B cell (primary cell): ENCODE measurements around the gene DGKB. TPM values are rescaled to one million over a fixed set of nuclear protein-coding genes. Genes with fewer than 3 reads are reported as not detected.

Experiments
- ATAC-seq: fragments of 200-7000 bp; cut with Tn5 transposase; one replicate; pipeline ENCODE4 v1.10.0; 2021; ENCODE audit warnings: low read depth, mild to moderate bottlenecking, moderate number of reproducible peaks, moderate library complexity
- CTCF ChIA-PET: fragments of 350-600 bp; sonication (Branson Sonifier 250); formaldehyde crosslinking; loops from one replicate; lab custom pipeline; 2021; ENCODE audit warnings: antibody characterized with exemption, inconsistent platforms; lab: Charles Lee
- POLR2A ChIA-PET: fragments of 350-600 bp; sonication (Branson Sonifier 250); formaldehyde crosslinking; loops from one replicate; lab custom pipeline; 2021; ENCODE audit warnings: antibody characterized with exemption; lab: Charles Lee
- DNase-seq: peaks from one replicate; pipeline ENCODE4 v3.0.0; 2013
- H2AFZ ChIP-seq: 2 replicates; pipeline ENCODE4 v1.6.1; 2012; ENCODE audit warnings: mild to moderate bottlenecking, low read depth, low read length; ENCODE audit not compliant: insufficient read depth, poor library complexity, severe bottlenecking
- H3K27ac ChIP-seq, 2 donors: 1 replicate in 1 of 2; 2 replicates in 1 of 2; pipeline ENCODE4 v1.5.1; 2012 to 2013; ENCODE audit warnings: low read length in 2 of 2, mild to moderate bottlenecking in 2 of 2, moderate library complexity in 1 of 2
- H3K27me3 ChIP-seq, 4 experiments: fragments of 200-600 bp in 1 of 4; sonication (generic) in 1 of 4; replicated peaks in 1 of 4; 1 replicate in 2 of 4; 2 replicates in 2 of 4; pipeline versions ENCODE4 v1.6.1 to v1.7.0; 2013 to 2016; ENCODE audit warnings: low read length in 3 of 4, mild to moderate bottlenecking in 2 of 4, mixed read lengths in 1 of 4, moderate library complexity in 1 of 4; ENCODE audit not compliant: insufficient read depth in 4 of 4, control insufficient read depth in 3 of 4; ENCODE audit errors: control extremely low read depth in 1 of 4
- H3K36me3 ChIP-seq, 2 experiments: replicated peaks in 1 of 2; 1 replicate in 1 of 2; 2 replicates in 1 of 2; pipeline versions ENCODE4 v1.6.1 to v1.7.1; 2013; ENCODE audit warnings: low read length in 1 of 2; ENCODE audit not compliant: insufficient read depth in 2 of 2, control insufficient read depth in 1 of 2; ENCODE audit errors: control extremely low read depth in 1 of 2, extremely low read depth in 1 of 2
- H3K4me1 ChIP-seq, 2 donors: fragments of 200-600 bp in 1 of 2; sonication (generic) in 1 of 2; 1 replicate in 1 of 2; 2 replicates in 1 of 2; pipeline versions ENCODE4 v1.5.1 to v1.6.1; 2013 to 2017; ENCODE audit warnings: low read length in 2 of 2; ENCODE audit not compliant: control insufficient read depth in 2 of 2, insufficient read depth in 2 of 2
- H3K4me2 ChIP-seq: replicated peaks from 2 replicates; pipeline ENCODE3; 2012; ENCODE audit warnings: mild to moderate bottlenecking, low read depth, low read length; ENCODE audit not compliant: poor library complexity, severe bottlenecking
- H3K4me3 ChIP-seq, 5 experiments: fragments of 200-600 bp in 1 of 5; sonication (generic) in 1 of 5; 1 replicate in 3 of 5; 2 replicates in 2 of 5; pipeline versions ENCODE4 v1.5.1 to v1.7.0; 2011 to 2016; ENCODE audit warnings: low read length in 4 of 5, mild to moderate bottlenecking in 4 of 5, low read depth in 2 of 5, control low read depth in 1 of 5, moderate library complexity in 1 of 5; ENCODE audit not compliant: insufficient read depth in 1 of 5; ENCODE audit errors: control extremely low read depth in 1 of 5, extremely low read depth in 1 of 5
- H3K79me2 ChIP-seq: fragments of 200-600 bp; sonication (generic); one replicate; pipeline ENCODE4 v1.6.0; 2016; ENCODE audit warnings: low read length; ENCODE audit not compliant: control insufficient read depth, insufficient read depth
- H3K9ac ChIP-seq: fragments of 200-600 bp; sonication (generic); 2 replicates; pipeline ENCODE4 v1.6.1; 2017; ENCODE audit warnings: mild to moderate bottlenecking, low read length, moderate library complexity
- H3K9me3 ChIP-seq, 3 donors: one replicate each; pipeline versions ENCODE4 v1.6.1 to v1.7.1; 2013; ENCODE audit warnings: low read length in 2 of 3; ENCODE audit not compliant: control insufficient read depth in 2 of 3, insufficient read depth in 1 of 3; ENCODE audit errors: control extremely low read depth in 1 of 3
- H4K20me1 ChIP-seq: 2 replicates; pipeline ENCODE4 v1.6.0; 2012; ENCODE audit warnings: mild to moderate bottlenecking, low read length; ENCODE audit not compliant: insufficient read depth, control insufficient read depth, poor library complexity, severe bottlenecking
- H3K27ac Mint-ChIP-seq: one replicate; pipeline ENCODE4 v1.8.0; 2021; ENCODE audit warnings: mixed read lengths
- H3K27me3 Mint-ChIP-seq: one replicate; pipeline ENCODE4 v1.8.0; 2021; ENCODE audit warnings: mixed read lengths
- H3K4me1 Mint-ChIP-seq: one replicate; pipeline ENCODE4 v1.8.0; 2021; ENCODE audit warnings: mixed read lengths
- H3K4me3 Mint-ChIP-seq: one replicate; pipeline ENCODE4 v1.8.0; 2021; ENCODE audit warnings: mixed read lengths
- H3K9me3 Mint-ChIP-seq: one replicate; pipeline ENCODE4 v1.8.0; 2022; ENCODE audit warnings: mixed read lengths; ENCODE audit not compliant: insufficient read depth
- CTCF ChIP-seq: fragments of 200-600 bp; IDR thresholded peaks from one replicate; pipeline ENCODE4 v1.8.0; 2022; ENCODE audit warnings: antibody characterized with exemption, mild to moderate bottlenecking
- EZH2 ChIP-seq: IDR thresholded peaks from 2 replicates; pipeline ENCODE4 v1.6.1; 2012; ENCODE audit warnings: borderline replicate concordance, low read depth, mild to moderate bottlenecking, moderate library complexity, low read length; ENCODE audit not compliant: insufficient read depth, poor library complexity, severe bottlenecking
- WGBS: methylation state at CpG from one replicate; pipeline ENCODE4 v1.1.5; 2013; ENCODE audit warnings: missing lambda C conversion rate; ENCODE audit not compliant: insufficient coverage; 5-methylcytosine and 5-hydroxymethylcytosine counted together
- intact Hi-C: fragments of 100-400 bp; cut with micrococcal nuclease; formaldehyde crosslinking; loops from one replicate; pipeline ENCODE4 v1.10.0; 2022
- polyA plus RNA-seq: library from polyadenylated mRNA; depleted of rRNA; stranded (reverse); fragments of >200 nt; gene quantifications from 2 replicates; pipeline ENCODE4 v1.2.3, GENCODE V29; 2012
- total RNA-seq, 2 donors: library from RNA; stranded (reverse); fragments of 120-200 nt in 1 of 2; gene quantifications; 1 replicate in 1 of 2; 2 replicates in 1 of 2; pipeline versions ENCODE4 v1.2.3 to v1.2.4, GENCODE V29; 2013 to 2022

Gene DGKB
- total and polyA plus RNA-seq, 2 donors (not counting 1 experiment from before 2014, with no cell fraction given), result not detected

GRCh38 chr7:14258861-14259260 is 643.7 kb downstream of the DGKB start:
- H3K4me1 ChIP-seq, result no peaks in the 10 kb centered on the region
- H3K79me2 ChIP-seq, result no peaks in the 10 kb centered on the region
- no peak for DNase-seq
- no peaks in the 10 kb centered on the region for H4K20me1 ChIP-seq
- Mint-ChIP-seq H3K27ac (no peak overlapping the region), H3K4me1 (no peaks in the 10 kb centered on the region), H3K4me3 (no peak overlapping the region), H3K9me3 (peaks cover 2% of the 10 kb centered on the region), H3K27me3 (no peaks in the 10 kb centered on the region)
- no peak for TF ChIP-seq EZH2
- TF ChIP-seq CTCF, result no peak
- no peak overlapping the region for H3K9ac ChIP-seq
- H2AFZ ChIP-seq, result no peak overlapping the region
- peaks cover 0 to 3% (median 0%) of the 10 kb centered on the region in 3 donors for H3K9me3 ChIP-seq
- ChIA-PET CTCF (no interaction called here), POLR2A (no interaction called here)
- no peak for ATAC-seq
- intact Hi-C loops, result no loop called here
- H3K27me3 ChIP-seq, result no peaks in the 10 kb centered on the region
- H3K4me3 ChIP-seq, result no peak overlapping the region
- WGBS, result no CpG with 5 or more reads among the region's 1 CpG
- H3K27ac ChIP-seq, result no peak overlapping the region
- H3K36me3 ChIP-seq, result no peaks in the 10 kb centered on the region
- no peak overlapping the region for H3K4me2 ChIP-seq

GRCh38 chr7:14258441-14258840 is 644.1 kb downstream of the DGKB start:
- no peaks in the 10 kb centered on the region for H3K27me3 ChIP-seq
- H4K20me1 ChIP-seq, result no peaks in the 10 kb centered on the region
- H3K4me3 ChIP-seq, result no peak overlapping the region
- no peak for TF ChIP-seq EZH2
- no peak for TF ChIP-seq CTCF
- no peak overlapping the region for H3K4me3 Mint-ChIP-seq
- no peaks in the 10 kb centered on the region for H3K27me3 Mint-ChIP-seq
- no peaks in the 10 kb centered on the region for H3K4me1 Mint-ChIP-seq
- H3K36me3 ChIP-seq, result no peaks in the 10 kb centered on the region
- ATAC-seq, result no peak
- DNase-seq, result no peak
- WGBS, result 100% methylated on average over 1 of the region's 2 CpGs
- H2AFZ ChIP-seq, result no peak overlapping the region
- ChIA-PET POLR2A (no interaction called here), CTCF (no interaction called here)
- peaks cover 2% of the 10 kb centered on the region for H3K9me3 Mint-ChIP-seq
- peaks cover 0 to 3% (median 0%) of the 10 kb centered on the region in 3 donors for H3K9me3 ChIP-seq
- H3K79me2 ChIP-seq, result no peaks in the 10 kb centered on the region
- H3K27ac ChIP-seq, result no peak overlapping the region
- no peak overlapping the region for H3K4me2 ChIP-seq
- no peak overlapping the region for H3K27ac Mint-ChIP-seq
- H3K9ac ChIP-seq, result no peak overlapping the region
- intact Hi-C loops, result no loop called here
- no peaks in the 10 kb centered on the region for H3K4me1 ChIP-seq
